H1 (cell line): ENCODE results near the gene SLC35B2. TPM values are rescaled to one million over a fixed set of nuclear protein-coding genes. Genes with fewer than 3 reads are reported as not detected.

Source experiments
- CTCF ChIA-PET: fragments of 300-600 bp; sonication (Branson Sonifier 250); formaldehyde crosslinking; loops from one replicate; lab custom pipeline; 2021; ENCODE audit not compliant: partially characterized antibody; lab: Charles Lee
- POLR2A ChIA-PET: fragments of 300-600 bp; sonication (Branson Sonifier 250); formaldehyde crosslinking; loops from one replicate; lab custom pipeline; 2021; ENCODE audit warnings: inconsistent platforms; ENCODE audit not compliant: partially characterized antibody; lab: Charles Lee
- DNase-seq, 2 experiments: peaks; one replicate each; pipeline versions ENCODE4 v3.0.0 to v3.0.0-alpha.2; 2010 to 2022; ENCODE audit warnings: low spot score in 2 of 2, low read depth in 1 of 2, mixed read lengths in 1 of 2
- FAIRE-seq: peaks from 2 replicates; lab custom pipeline; 2011; peaks lifted over from hg19 to GRCh38; lab: Jason Lieb, UNC
- H2AFZ ChIP-seq: 2 replicates; pipeline ENCODE4 v1.8.1; 2012; ENCODE audit warnings: low read length, inconsistent platforms
- H2AK5ac ChIP-seq: 2 replicates; pipeline ENCODE4 v1.6.1; 2013; ENCODE audit warnings: low read depth, low read length
- H2BK120ac ChIP-seq: replicated peaks from 2 replicates; pipeline ENCODE3; 2013; ENCODE audit warnings: low read depth, low read length, inconsistent platforms
- H2BK12ac ChIP-seq: 2 replicates; pipeline ENCODE4 v1.6.1; 2013; ENCODE audit warnings: low read depth, low read length
- H2BK15ac ChIP-seq: 2 replicates; pipeline ENCODE4 v1.6.1; 2013; ENCODE audit warnings: low read length
- H2BK20ac ChIP-seq: 2 replicates; pipeline ENCODE4 v1.6.1; 2013; ENCODE audit warnings: low read length
- H2BK5ac ChIP-seq: 2 replicates; pipeline ENCODE4 v1.6.1; 2013; ENCODE audit warnings: low read depth, low read length
- H3K14ac ChIP-seq: 2 replicates; pipeline ENCODE4 v1.6.1; 2013; ENCODE audit warnings: inconsistent platforms; ENCODE audit not compliant: insufficient read length
- H3K18ac ChIP-seq: 2 replicates; pipeline ENCODE4 v1.6.1; 2013; ENCODE audit warnings: low read length; ENCODE audit errors: extremely low read depth
- H3K23ac ChIP-seq: 2 replicates; pipeline ENCODE4 v1.6.1; 2013; ENCODE audit warnings: inconsistent platforms; ENCODE audit not compliant: insufficient read length
- H3K23me2 ChIP-seq: 2 replicates; pipeline ENCODE4 v1.6.1; 2013; ENCODE audit warnings: low read depth, low read length
- H3K27ac ChIP-seq: 2 replicates; pipeline ENCODE4 v1.6.1; 2011; ENCODE audit warnings: low read depth, low read length, inconsistent platforms
- H3K27me3 ChIP-seq, 4 experiments: replicated peaks in 1 of 4; 1 replicate in 1 of 4; 2 replicates in 3 of 4; pipeline versions ENCODE4 v1.6.1 to v1.8.1; 2011 to 2013; ENCODE audit warnings: low read length in 3 of 4, mild to moderate bottlenecking in 3 of 4, inconsistent platforms in 2 of 4, mixed read lengths in 2 of 4, moderate library complexity in 1 of 4; ENCODE audit not compliant: control insufficient read depth in 3 of 4, insufficient read depth in 3 of 4; ENCODE audit errors: extremely low read depth in 1 of 4
- H3K36me3 ChIP-seq, 4 experiments: 2 replicates each; pipeline versions ENCODE4 v1.6.1 to v1.8.1; 2011 to 2013; ENCODE audit warnings: mild to moderate bottlenecking in 4 of 4, low read length in 3 of 4, moderate library complexity in 2 of 4, control low read depth in 1 of 4, inconsistent platforms in 1 of 4; ENCODE audit not compliant: insufficient read depth in 4 of 4, control insufficient read depth in 2 of 4
- H3K4ac ChIP-seq: replicated peaks from 2 replicates; pipeline ENCODE3; 2013; ENCODE audit warnings: low read length, low read depth, mixed read lengths, inconsistent platforms; ENCODE audit not compliant: insufficient read length
- H3K4me1 ChIP-seq, 4 experiments: replicated peaks in 1 of 4; 1 replicate in 1 of 4; 2 replicates in 3 of 4; pipeline versions ENCODE4 v1.6.1 to v1.8.1; 2011 to 2013; ENCODE audit warnings: low read length in 3 of 4, inconsistent platforms in 2 of 4, mixed read lengths in 1 of 4; ENCODE audit not compliant: insufficient read depth in 4 of 4, control insufficient read depth in 3 of 4
- H3K4me2 ChIP-seq, 2 experiments: 2 replicates each; pipeline versions ENCODE4 v1.6.1 to v1.8.1; 2011 to 2013; ENCODE audit warnings: low read depth in 2 of 2, low read length in 2 of 2, control low read depth in 1 of 2, inconsistent platforms in 1 of 2, mild to moderate bottlenecking in 1 of 2; ENCODE audit not compliant: insufficient read depth in 1 of 2
- H3K4me3 ChIP-seq, 4 experiments: fragments of 200-600, 300-600 bp in 1 of 4; sonication (generic), shearing (Covaris generic), sonication (Bioruptor Twin) in 1 of 4; 2 replicates each; pipeline versions ENCODE4 v1.5.1 to v1.8.1; 2011 to 2016; ENCODE audit warnings: low read length in 4 of 4, low read depth in 3 of 4, control low read depth in 2 of 4, inconsistent platforms in 2 of 4, mild to moderate bottlenecking in 2 of 4, mixed read lengths in 1 of 4, moderate library complexity in 1 of 4; ENCODE audit not compliant: insufficient read depth in 2 of 4; ENCODE audit errors: extremely low read depth in 1 of 4
- H3K56ac ChIP-seq: replicated peaks from 2 replicates; pipeline ENCODE3; 2013; ENCODE audit warnings: low read depth, mild to moderate bottlenecking, mixed read lengths, low read length, inconsistent platforms; ENCODE audit not compliant: insufficient read length
- H3K79me1 ChIP-seq: 2 replicates; pipeline ENCODE4 v1.6.1; 2013; ENCODE audit warnings: low read depth, low read length, control low read depth
- H3K79me2 ChIP-seq, 2 experiments: 2 replicates each; pipeline versions ENCODE4 v1.6.1 to v1.8.1; 2012 to 2013; ENCODE audit warnings: low read length in 2 of 2, mild to moderate bottlenecking in 2 of 2, inconsistent platforms in 1 of 2; ENCODE audit not compliant: insufficient read depth in 2 of 2, control insufficient read depth in 1 of 2
- H3K9ac ChIP-seq, 4 experiments: replicated peaks in 1 of 4; 1 replicate in 1 of 4; 2 replicates in 3 of 4; pipeline versions ENCODE4 v1.6.1 to v1.8.1; 2011 to 2013; ENCODE audit warnings: low read depth in 3 of 4, low read length in 3 of 4, control low read depth in 2 of 4, mild to moderate bottlenecking in 2 of 4, moderate library complexity in 2 of 4, inconsistent platforms in 1 of 4; ENCODE audit errors: extremely low read depth in 1 of 4
- H3K9me3 ChIP-seq, 2 experiments: 2 replicates each; pipeline versions ENCODE4 v1.6.1 to v1.8.1; 2012 to 2013; ENCODE audit warnings: mild to moderate bottlenecking in 2 of 2, moderate library complexity in 2 of 2, control low read depth in 1 of 2, inconsistent platforms in 1 of 2, low read depth in 1 of 2, low read length in 1 of 2, mixed read lengths in 1 of 2; ENCODE audit not compliant: insufficient read depth in 2 of 2
- H4K20me1 ChIP-seq, 2 experiments: replicated peaks in 1 of 2; 2 replicates each; pipeline versions ENCODE3 to v1.8.1; 2011 to 2013; ENCODE audit warnings: inconsistent platforms in 2 of 2, low read length in 2 of 2, mild to moderate bottlenecking in 1 of 2; ENCODE audit not compliant: insufficient read depth in 2 of 2, control insufficient read depth in 1 of 2
- H4K5ac ChIP-seq: 2 replicates; pipeline ENCODE4 v1.6.1; 2013; ENCODE audit warnings: low read length, low read depth, mixed read lengths, inconsistent platforms; ENCODE audit not compliant: insufficient read length
- H4K8ac ChIP-seq: 2 replicates; pipeline ENCODE4 v1.8.0; 2013; ENCODE audit warnings: mild to moderate bottlenecking, moderate library complexity, low read length, inconsistent platforms; ENCODE audit not compliant: insufficient read depth; ENCODE audit errors: extremely low read depth
- H4K91ac ChIP-seq: replicated peaks from 2 replicates; pipeline ENCODE3; 2013; ENCODE audit warnings: low read length, mixed read lengths, inconsistent platforms; ENCODE audit not compliant: insufficient read length
- JUN ChIP-seq: IDR thresholded peaks from 2 replicates; pipeline ENCODE4 v1.6.1; 2011; ENCODE audit warnings: low read depth, mild to moderate bottlenecking, improper control_type of control experiment, low read length
- KDM1A ChIP-seq: fragments of 200-600, 300-600 bp; sonication (generic); IDR thresholded peaks from 2 replicates; pipeline ENCODE4 v1.7.1; 2016; ENCODE audit warnings: mild to moderate bottlenecking, low read length, borderline replicate concordance
- NANOG ChIP-seq: IDR thresholded peaks from 2 replicates; pipeline ENCODE4 v1.6.1; 2011; ENCODE audit warnings: low read length, low read depth, mild to moderate bottlenecking, inconsistent platforms; ENCODE audit not compliant: insufficient read depth, poor library complexity, severe bottlenecking
- RNF2 ChIP-seq: fragments of 200-900, 300-1000 bp; sonication (generic); IDR thresholded peaks from 2 replicates; pipeline ENCODE4 v1.7.1; 2016; ENCODE audit warnings: borderline replicate concordance, low read depth, mild to moderate bottlenecking, antibody characterized with exemption, low read length; ENCODE audit not compliant: poor library complexity, severe bottlenecking; ENCODE audit errors: missing control alignments
- RXRA ChIP-seq: IDR thresholded peaks from 2 replicates; pipeline ENCODE4 v1.6.1; 2011; ENCODE audit warnings: low read depth, mild to moderate bottlenecking, low read length, moderate library complexity; ENCODE audit not compliant: insufficient read depth
- SAP30 ChIP-seq: fragments of 300-600 bp; sonication (generic); IDR thresholded peaks from 2 replicates; pipeline ENCODE4 v1.7.1; 2012; ENCODE audit warnings: low read length, moderate library complexity, mild to moderate bottlenecking, inconsistent platforms; ENCODE audit not compliant: insufficient read depth, insufficient replicate concordance
- SIX5 ChIP-seq: IDR thresholded peaks from 2 replicates; pipeline ENCODE4 v1.6.1; 2011; ENCODE audit warnings: mild to moderate bottlenecking, low read depth, low read length
- SP1 ChIP-seq: IDR thresholded peaks from 2 replicates; pipeline ENCODE4 v1.6.1; 2011; ENCODE audit warnings: low read depth, low read length
- WGBS, 2 experiments: shearing (Covaris generic) in 1 of 2; methylation state at CpG; one replicate each; pipeline versions ENCODE4 v1.1.6 to v1.1.7; 2013 to 2015; ENCODE audit warnings: low lambda C conversion rate in 2 of 2, mixed read lengths in 2 of 2, inconsistent platforms in 1 of 2, low coverage in 1 of 2, missing lambda C conversion rate in 1 of 2; ENCODE audit not compliant: insufficient replicate concordance in 2 of 2, insufficient coverage in 1 of 2, insufficient read length in 1 of 2; ENCODE audit errors: extremely low coverage in 1 of 2, missing lambda C conversion rate in 1 of 2; 5-methylcytosine and 5-hydroxymethylcytosine counted together
- polyA plus RNA-seq, 7 experiments: library from polyadenylated mRNA; depleted of rRNA in 3 of 7; stranded (reverse) in 5 of 7; unstranded in 2 of 7; fragments of >200 nt in 5 of 7; fragments of 200-250 nt in 2 of 7; gene quantifications; 1 replicate in 5 of 7; 2 replicates in 1 of 7; 4 replicates in 1 of 7; pipeline versions ENCODE4 v1.2.1 to v1.2.3, GENCODE V29; 2011 to 2013; ENCODE audit warnings: missing spikeins in 2 of 7, mixed read lengths in 2 of 7
- total RNA-seq: library from RNA; stranded (reverse); fragmentation: NEBNext Ultra II Directional; extraction: Animal tissue kit (Norgen Biotek cat#: 25700); gene quantifications from 2 replicates; pipeline ENCODE4 v1.2.1, GENCODE V29; 2021

The SLC35B2 gene
- total and polyA plus RNA-seq, 2 of the 8 experiments (the other 6 are each of a cell fraction or from before 2014, with no cell fraction given): 29.5 to 65.0 TPM

DNA sequence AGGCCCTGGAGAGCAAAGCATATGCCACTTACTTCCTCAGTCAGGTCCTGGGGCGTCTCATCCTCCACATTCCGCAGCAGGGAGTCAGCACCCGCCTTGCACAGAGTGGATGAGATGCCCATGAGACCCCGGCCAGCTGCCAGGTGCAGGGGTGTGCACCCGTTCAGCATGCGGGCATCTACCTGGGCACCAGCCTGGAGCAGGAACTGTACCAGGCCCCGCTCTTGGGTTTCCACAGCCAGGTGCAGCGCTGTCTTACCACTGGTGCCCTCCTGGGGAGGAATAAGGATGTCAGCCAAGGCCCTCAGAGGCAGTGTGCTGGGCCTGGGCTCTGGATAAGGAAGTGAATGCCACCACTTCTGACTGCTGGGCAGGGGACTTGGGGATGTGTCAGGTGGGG is 2.7 kb upstream of the SLC35B2 start:
- Histone ChIP-seq H3K23ac (no peak overlapping the region), H4K8ac (no peak overlapping the region)

More for the DNA sequence above, 2.7 kb upstream of the SLC35B2 start:
- no peak overlapping the region for H3K27ac ChIP-seq
- H3K36me3 ChIP-seq: peaks cover 4 to 13% (median 11%) of the 10 kb centered on the region in 4 experiments; a peak in 6 of 8 replicates
- no peak overlapping the region for H2BK120ac ChIP-seq
- peaks cover 6 to 42% (median 21%) of the 10 kb centered on the region in 4 experiments for H3K4me1 ChIP-seq
- H2BK20ac ChIP-seq: no peak overlapping the region
- H2BK15ac ChIP-seq: no peak overlapping the region
- H4K91ac ChIP-seq: no peak overlapping the region
- peaks cover 1 to 9% of the 10 kb centered on the region in 2 experiments for H4K20me1 ChIP-seq
- H3K4me3 ChIP-seq: no peak overlapping the region
- H3K14ac ChIP-seq: no peak overlapping the region
- H3K9ac ChIP-seq: no peak overlapping the region
- DNase-seq (no peak), FAIRE-seq (no peak)
- no peak overlapping the region for H3K18ac ChIP-seq
- CTCF ChIA-PET: interaction anchor here (1.7 kb wide), 1 partner anchor 25 kb away, joined by 4 read pairs; no protein-coding TSS in a partner anchor
- no peak overlapping the region for H3K4ac ChIP-seq
- peaks cover 0 to 22% of the 10 kb centered on the region in 2 experiments; a peak in 2 of 4 replicates for H3K79me2 ChIP-seq
- H3K23me2 ChIP-seq: peaks cover 17% of the 10 kb centered on the region
- peaks cover 7% of the 10 kb centered on the region; the same call in 1 of the 2 replicates for H3K79me1 ChIP-seq
- no peak for TF ChIP-seq KDM1A
- no peak for TF ChIP-seq NANOG
- no peak for TF ChIP-seq RXRA
- no peak for TF ChIP-seq SP1
- TF ChIP-seq JUN: no peak
- no peak for TF ChIP-seq RNF2
- no peak for TF ChIP-seq SIX5
- no peak for TF ChIP-seq SAP30
- POLR2A ChIA-PET: interaction anchor here (0.9 to 15.1 kb wide), 2 partner anchors 19 to 61 kb away, joined by 3 to 581 read pairs; partner anchors contain the start of gene HSP90AB1
- H3K56ac ChIP-seq: no peak overlapping the region
- H4K5ac ChIP-seq: no peak overlapping the region
- H3K9me3 ChIP-seq: no peaks in the 10 kb centered on the region
- no peak overlapping the region for H2AFZ ChIP-seq
- no peak overlapping the region for H3K4me2 ChIP-seq
- no peak overlapping the region for H2BK12ac ChIP-seq
- H2AK5ac ChIP-seq: no peak overlapping the region
- WGBS, 2 experiments: 94% methylated on average over 8 of the region's 8 CpGs; no CpG with 5 or more reads in 1 of the 2 experiments
- H2BK5ac ChIP-seq: no peak overlapping the region
- no peaks in the 10 kb centered on the region; a peak in 1 of 7 replicates for H3K27me3 ChIP-seq
